ENCODE results near the gene ISCU. TPM values are rescaled to one million over a fixed set of nuclear protein-coding genes. Genes with fewer than 3 reads are reported as not detected.
"Not testable (repeated sequence)": the region's sequence is repeated elsewhere in the genome, so short reads cannot be mapped to it uniquely, and the experiment has no call there.

Gene ISCU
- total RNA-seq, 4 donors from 2014 or later: 207 to 257 (median 242) TPM

GRCh38 chr12:108618079-108618952 is 55.9 kb downstream of the ISCU start:
- intact Hi-C loops (cut with DNase I): loop anchor here (1.0 to 5.0 kb wide), 2 partner anchors 55 to 334 kb away; no protein-coding TSS in a partner anchor
- TF ChIP-seq POLR2A (IDR thresholded peaks at IDR 0.05; ENCODE audit: low read depth) (no peak), CTCF (IDR thresholded peaks at IDR 0.05) (peak; percentile 87 to 99 (median 95)), POLR2AphosphoS5 (IDR thresholded peaks at IDR 0.05) (peak in 1 of 2 donors; percentile 56)
- DNase-seq (ENCODE audit: extremely low spot score): no peak
- Histone ChIP-seq H3K9me3 (peaks cover 0 to 4% (median 0%) of the 10 kb centered on the region in 4 donors), H3K4me3 (no peak overlapping the region), H3K27ac (replicated peaks in 1 of 4) (no peak overlapping the region), H3K36me3 (peaks cover 0 to 2% (median 0%) of the 10 kb centered on the region in 4 donors), H3K27me3 (no peaks in the 10 kb centered on the region), H3K4me1 (peaks cover 11 to 27% (median 14%) of the 10 kb centered on the region in 4 donors)
- WGBS: 13% methylated on average over 16 of the region's 16 CpGs

- H3K27me3 ChIP-seq; DNase-seq (ENCODE audit: extremely low spot score); H3K9me3 ChIP-seq; H3K27ac ChIP-seq (replicated peaks in 1 of 4); H3K4me3 ChIP-seq; H3K36me3 ChIP-seq: not testable (repeated sequence)
- peaks cover 11 to 22% (median 14%) of the 10 kb centered on the region in 4 donors for H3K4me1 ChIP-seq
- WGBS: 94% methylated on average over 4 of the region's 4 CpGs
- intact Hi-C loops (cut with DNase I): loop anchor here (1.0 to 5.0 kb wide), 2 partner anchors 56 to 333 kb away; no protein-coding TSS in a partner anchor
Measured at GRCh38 chr12:108618953-108619274, 56.5 kb downstream of the ISCU start.

Other genes starting within 250 kb of the ISCU start
- 10 to 100 TPM; 10.2 to 14.5 (median 12.6) TPM for gene CMKLR1, start 223.3 kb upstream of the ISCU start, total RNA-seq
- 1 to 10 TPM; 5.6 to 7.2 (median 6.5) TPM for gene FICD, start 47.3 kb upstream of the ISCU start, total RNA-seq
- 10 to 100 TPM; 31.6 to 48.0 (median 40.1) TPM for gene SART3, start 1.4 kb upstream of the ISCU start, total RNA-seq
- 10 to 100 TPM in 1 of 4 donors, 1 to 10 TPM in 3; 3.6 to 12.2 (median 7.1) TPM for gene TMEM119, start 35.5 kb downstream of the ISCU start, total RNA-seq
- 10 to 100 TPM in 2 of 4 donors, 1 to 10 TPM in 2; 7.2 to 15.7 (median 10.0) TPM for gene SELPLG, start 71.3 kb downstream of the ISCU start, total RNA-seq
- 100 to 1,000 TPM; 221 to 441 (median 315) TPM for gene CORO1C, start 168.9 kb downstream of the ISCU start, total RNA-seq

Measured in esophagus muscularis mucosa (tissue), 4 donors.